Psoas muscle (tissue), 8 donors: ENCODE measurements around the gene SPINK2. TPM values are rescaled to one million over a fixed set of nuclear protein-coding genes. Genes with fewer than 3 reads are reported as not detected.

Experiments used
- ATAC-seq, 4 donors: fragments of 200-7000 bp; cut with Tn5 transposase; one replicate each; pipeline ENCODE4 v1.9.1; 2020; ENCODE audit warnings: moderate library complexity in 3 of 4, mild to moderate bottlenecking in 2 of 4
- DNase-seq, 2 donors: peaks; one replicate each; pipeline ENCODE4 v3.0.0-alpha.2; 2020
- H3K27ac ChIP-seq: fragments of 200-600 bp; one replicate; pipeline ENCODE4 v1.8.0; 2022
- H3K27me3 ChIP-seq, 3 donors: fragments of 200-600 bp in 1 of 3; one replicate each; pipeline versions ENCODE4 v1.6.1 to v1.8.0; 2013 to 2022; ENCODE audit warnings: low read length in 2 of 3, mild to moderate bottlenecking in 2 of 3, moderate library complexity in 1 of 3; ENCODE audit not compliant: insufficient read depth in 3 of 3
- H3K36me3 ChIP-seq, 2 donors: fragments of 200-600 bp in 1 of 2; one replicate each; pipeline versions ENCODE4 v1.6.1 to v1.8.0; 2013 to 2022; ENCODE audit warnings: low read depth in 1 of 2, mild to moderate bottlenecking in 1 of 2, moderate library complexity in 1 of 2; ENCODE audit not compliant: insufficient read depth in 1 of 2
- H3K4me1 ChIP-seq: fragments of 200-600 bp; one replicate; pipeline ENCODE4 v1.8.0; 2022
- H3K4me3 ChIP-seq: fragments of 200-600 bp; one replicate; pipeline ENCODE4 v1.8.0; 2022; ENCODE audit warnings: mild to moderate bottlenecking
- H3K9me3 ChIP-seq: fragments of 200-600 bp; one replicate; pipeline ENCODE4 v1.8.0; 2022
- CTCF ChIP-seq: fragments of 200-600 bp; IDR thresholded peaks from one replicate; pipeline ENCODE4 v1.8.0; 2022; ENCODE audit warnings: antibody characterized with exemption
- WGBS, 3 donors: extraction: QIAGEN DNeasy Blood & Tissue Kit; methylation state at CpG; one replicate each; pipeline versions ENCODE4 v1.1.6 to v1.1.7; 2013; 5-methylcytosine and 5-hydroxymethylcytosine counted together
- intact Hi-C, 2 donors: fragments of 100-400 bp; cut with DNase I; formaldehyde crosslinking; loops; one replicate each; pipeline versions ENCODE4 v1.11.0 to v1.14.2; 2022
- polyA plus RNA-seq, 3 donors: library from polyadenylated mRNA; stranded (reverse); fragments of 200-250 nt; gene quantifications; one replicate each; pipeline ENCODE4 v1.2.3, GENCODE V29; 2013
- total RNA-seq, 4 donors: library from RNA; stranded (reverse); fragmentation: NEBNext Ultra II Directional in 2 of 4; extraction: Animal tissue kit (Norgen Biotek cat#: 25700) in 2 of 4; gene quantifications; one replicate each; pipeline versions ENCODE4 v1.2.1 to v1.2.4, GENCODE V29; 2021 to 2023
- donor health status: healthy with polysubstance abuse.
- donor health status: DM: no; HTN: no; CAD: no; lungs with moderate emphysema.
- donor health status: Bipolar disorder and iron deficiency.
- donor health status: healthy.
- donor health status: DM: yes; HTN: yes; CAD: no.
- donor health status: DM: no; HTN: no; CAD: no.
- donor health status: DM: no; HTN: no; CAD: no.
- donor health status: DM: yes; HTN: yes; CAD: no.

The SPINK2 gene
- total and polyA plus RNA-seq, 7 donors = 0.09 to 0.44 (median 0.37) TPM; not detected in 4

- Histone ChIP-seq H3K27ac (no peak overlapping the region), H3K4me1 (no peaks in the 10 kb centered on the region), H3K36me3 (no peaks in the 10 kb centered on the region), H3K9me3 (no peaks in the 10 kb centered on the region), H3K4me3 (no peak overlapping the region), H3K27me3 (no peaks in the 10 kb centered on the region)
- WGBS, 3 donors = 54 to 57% (median 55%) methylated on average over 4 of the region's 4 CpGs
- ATAC-seq = no peak
- TF ChIP-seq CTCF = no peak
- intact Hi-C loops = no loop called here
- no peak for DNase-seq
Measured at GRCh38 chr4:56768763-56769162, 52.7 kb downstream of the SPINK2 start.

- 38 to 51% (median 42%) methylated on average over 3 of the region's 3 CpGs for WGBS, 3 donors
- Histone ChIP-seq H3K4me1 (no peaks in the 10 kb centered on the region), H3K9me3 (no peaks in the 10 kb centered on the region), H3K36me3 (no peaks in the 10 kb centered on the region), H3K27ac (no peak overlapping the region), H3K4me3 (no peak overlapping the region), H3K27me3 (no peaks in the 10 kb centered on the region)
- ATAC-seq (no peak), DNase-seq (no peak)
- TF ChIP-seq CTCF = no peak
- intact Hi-C loops = no loop called here
Measured at GRCh38 chr4:56768316-56768715, 53.2 kb downstream of the SPINK2 start.

GRCh38 chr4:56767567-56767966, 53.9 kb downstream of the SPINK2 start:
- Histone ChIP-seq H3K36me3 (no peaks in the 10 kb centered on the region), H3K27ac (no peak overlapping the region), H3K4me1 (no peaks in the 10 kb centered on the region), H3K27me3 (no peaks in the 10 kb centered on the region), H3K4me3 (no peak overlapping the region), H3K9me3 (no peaks in the 10 kb centered on the region)
- ATAC-seq (no peak), DNase-seq (no peak)
- intact Hi-C loops = no loop called here
- no peak for TF ChIP-seq CTCF

- TF ChIP-seq CTCF = no peak
- H3K9me3 ChIP-seq = no peaks in the 10 kb centered on the region
- peaks cover 0 to 4% (median 0%) of the 10 kb centered on the region in 3 donors for H3K27me3 ChIP-seq
- no peaks in the 10 kb centered on the region for H3K36me3 ChIP-seq
- DNase-seq = no peak
- WGBS, 3 donors = 76 to 79% (median 78%) methylated on average over 5 of the region's 5 CpGs
- intact Hi-C loops = no loop called here
- H3K4me1 ChIP-seq = no peaks in the 10 kb centered on the region
- ATAC-seq = no peak
- no peak overlapping the region for H3K4me3 ChIP-seq
- no peak overlapping the region for H3K27ac ChIP-seq
Measured at GRCh38 chr4:56764775-56765174, 56.7 kb downstream of the SPINK2 start.

- WGBS, 3 donors = 81 to 92% (median 90%) methylated on average over 1 of the region's 1 CpG
- intact Hi-C loops = no loop called here
- DNase-seq = no peak
Measured at GRCh38 chr4:56764223-56764622, 57.3 kb downstream of the SPINK2 start.

More at GRCh38 chr4:56764223-56764622, 57.3 kb downstream of the SPINK2 start:
- H3K4me1 ChIP-seq = no peaks in the 10 kb centered on the region
- ATAC-seq = no peak
- peaks cover 0 to 4% (median 0%) of the 10 kb centered on the region in 3 donors for H3K27me3 ChIP-seq
- H3K36me3 ChIP-seq = no peaks in the 10 kb centered on the region
- TF ChIP-seq CTCF = no peak
- H3K27ac ChIP-seq = no peak overlapping the region
- no peaks in the 10 kb centered on the region for H3K9me3 ChIP-seq
- no peak overlapping the region for H3K4me3 ChIP-seq
